GM18519 (cell line): ENCODE measurements around the gene ZNF536.

Source experiments
- ATAC-seq: cut with Tn5 transposase; IDR thresholded peaks from one replicate; pipeline ENCODE4 v1.9.1; 2021; ENCODE audit warnings: mild to moderate bottlenecking, moderate library complexity; ENCODE audit not compliant: unreplicated experiment, low FRiP score

ZNF536 gene

GRCh38 chr19:30371960-30372824 lies at the start of gene ZNF536:
Gene ZNF536 (plus strand): TSS chr19:30372384. CDS start chr19:30443563, 71,179 bp downstream.
- no peak for ATAC-seq

- no peak for ATAC-seq
Observed at GRCh38 chr19:30322641-30323320, 49.4 kb upstream of the ZNF536 start.

- ATAC-seq = no peak
Observed at GRCh38 chr19:30323904-30324303, 48.3 kb upstream of the ZNF536 start.

- ATAC-seq = no peak
Observed at GRCh38 chr19:30324982-30325381, 47.2 kb upstream of the ZNF536 start.

- no peak for ATAC-seq
Observed at GRCh38 chr19:30325676-30326392, 46.4 kb upstream of the ZNF536 start.

- no peak for ATAC-seq
Observed at GRCh38 chr19:30326393-30326710, 45.8 kb upstream of the ZNF536 start.

- no peak for ATAC-seq
Observed at GRCh38 chr19:30327331-30327730, 44.9 kb upstream of the ZNF536 start.

GRCh38 chr19:30328096-30328495 lies 44.1 kb upstream of the ZNF536 start:
- ATAC-seq = no peak

GRCh38 chr19:30330266-30330665 lies 41.9 kb upstream of the ZNF536 start:
- no peak for ATAC-seq

- no peak for ATAC-seq
Observed at GRCh38 chr19:30332445-30333234, 39.5 kb upstream of the ZNF536 start.

- no peak for ATAC-seq
Observed at GRCh38 chr19:30333291-30334065, 38.7 kb upstream of the ZNF536 start.

GRCh38 chr19:30334841-30335240 lies 37.3 kb upstream of the ZNF536 start:
- no peak for ATAC-seq

- no peak for ATAC-seq
Observed at GRCh38 chr19:30335306-30335886, 36.8 kb upstream of the ZNF536 start.

- no peak for ATAC-seq
Observed at GRCh38 chr19:30336290-30336689, 35.9 kb upstream of the ZNF536 start.

- no peak for ATAC-seq
Observed at GRCh38 chr19:30338041-30338456, 34.1 kb upstream of the ZNF536 start.

GRCh38 chr19:30338878-30339623 lies 33.1 kb upstream of the ZNF536 start:
- no peak for ATAC-seq

- ATAC-seq = no peak
Observed at GRCh38 chr19:30339624-30340525, 32.3 kb upstream of the ZNF536 start.
